OCI-LY7 (cell line): ENCODE data around the gene NIN.

Experiments
- EZH2phosphoT487 ChIP-seq: fragments of 200-600 bp; sonication (generic); IDR thresholded peaks from 2 replicates; pipeline ENCODE4 v1.6.1; 2018; ENCODE audit warnings: low read depth, borderline replicate concordance, mild to moderate bottlenecking, mixed run types, antibody characterized with exemption, low read length, moderate library complexity, mixed read lengths
- TF ChIP-seq, protein P1 (sequence below): fragments of 200-600 bp; sonication (generic); conservative IDR thresholded peaks from 2 replicates; pipeline ENCODE4 v1.5.1; 2014; ENCODE audit warnings: mild to moderate bottlenecking, antibody characterized with exemption, low read length, moderate library complexity, mixed read lengths

DNA sequence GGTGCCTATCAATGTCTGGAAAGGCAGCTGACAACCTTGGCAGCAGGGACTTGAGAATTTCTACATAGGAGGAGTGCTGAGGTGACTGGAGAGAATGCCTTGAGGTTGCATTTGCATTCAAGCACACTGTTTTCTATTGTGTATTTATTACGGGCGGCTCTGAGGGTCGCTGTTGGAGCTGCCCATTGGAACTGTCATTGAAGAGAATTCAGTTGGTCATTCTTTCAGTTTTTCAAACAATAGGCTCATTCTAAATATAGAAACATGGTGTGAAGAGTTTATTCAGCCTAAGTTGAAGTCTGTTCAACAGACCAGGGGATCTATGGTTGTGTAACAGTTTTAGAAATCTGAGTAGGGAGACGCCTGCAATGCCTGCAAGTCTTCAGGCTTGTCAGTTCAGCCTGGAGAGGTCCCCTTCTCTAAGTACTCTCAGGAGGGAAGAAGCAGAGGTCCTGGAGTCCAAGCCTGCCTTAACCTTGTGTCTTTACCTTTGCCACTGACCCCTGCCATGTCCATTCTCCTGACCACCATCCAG, 31.1 kb upstream of the NIN start:
- TF ChIP-seq EZH2phosphoT487, result no peak
- TF ChIP-seq, protein P1, sequence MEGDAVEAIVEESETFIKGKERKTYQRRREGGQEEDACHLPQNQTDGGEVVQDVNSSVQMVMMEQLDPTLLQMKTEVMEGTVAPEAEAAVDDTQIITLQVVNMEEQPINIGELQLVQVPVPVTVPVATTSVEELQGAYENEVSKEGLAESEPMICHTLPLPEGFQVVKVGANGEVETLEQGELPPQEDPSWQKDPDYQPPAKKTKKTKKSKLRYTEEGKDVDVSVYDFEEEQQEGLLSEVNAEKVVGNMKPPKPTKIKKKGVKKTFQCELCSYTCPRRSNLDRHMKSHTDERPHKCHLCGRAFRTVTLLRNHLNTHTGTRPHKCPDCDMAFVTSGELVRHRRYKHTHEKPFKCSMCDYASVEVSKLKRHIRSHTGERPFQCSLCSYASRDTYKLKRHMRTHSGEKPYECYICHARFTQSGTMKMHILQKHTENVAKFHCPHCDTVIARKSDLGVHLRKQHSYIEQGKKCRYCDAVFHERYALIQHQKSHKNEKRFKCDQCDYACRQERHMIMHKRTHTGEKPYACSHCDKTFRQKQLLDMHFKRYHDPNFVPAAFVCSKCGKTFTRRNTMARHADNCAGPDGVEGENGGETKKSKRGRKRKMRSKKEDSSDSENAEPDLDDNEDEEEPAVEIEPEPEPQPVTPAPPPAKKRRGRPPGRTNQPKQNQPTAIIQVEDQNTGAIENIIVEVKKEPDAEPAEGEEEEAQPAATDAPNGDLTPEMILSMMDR, result no peak
